Aorta (tissue), 5 donors: Measurements from ENCODE around the gene CALN1. TPM values are rescaled to one million over a fixed set of nuclear protein-coding genes. Genes with fewer than 3 reads are reported as not detected.
A peak's percentile ranks its signal among the peaks of the same experiment; 100 is the strongest.

Experiments
- ATAC-seq: fragments of 200-7000 bp; cut with Tn5 transposase; one replicate; pipeline ENCODE4 v1.9.1; 2022; ENCODE audit warnings: moderate library complexity; ENCODE audit not compliant: low FRiP score
- DNase-seq, 2 donors: peaks; one replicate each; pipeline ENCODE4 v3.0.0-alpha.2; 2020
- H3K27ac ChIP-seq, 2 donors: one replicate each; pipeline ENCODE4 v1.5.1; 2013; ENCODE audit warnings: low read length in 2 of 2, mild to moderate bottlenecking in 2 of 2, moderate library complexity in 2 of 2, control low read depth in 1 of 2, inconsistent platforms in 1 of 2, low read depth in 1 of 2
- H3K27me3 ChIP-seq, 2 donors: one replicate each; pipeline ENCODE4 v1.6.1; 2013; ENCODE audit warnings: control low read depth in 1 of 2, low read length in 1 of 2, mild to moderate bottlenecking in 1 of 2, moderate library complexity in 1 of 2; ENCODE audit not compliant: insufficient read depth in 2 of 2, control insufficient read depth in 1 of 2
- H3K36me3 ChIP-seq, 2 donors: one replicate each; pipeline ENCODE4 v1.6.1; 2013; ENCODE audit warnings: control low read depth in 1 of 2, low read length in 1 of 2, mild to moderate bottlenecking in 1 of 2; ENCODE audit not compliant: insufficient read depth in 2 of 2, control insufficient read depth in 1 of 2
- H3K4me1 ChIP-seq, 2 donors: one replicate each; pipeline ENCODE4 v1.6.1; 2013; ENCODE audit warnings: low read length in 2 of 2, control low read depth in 1 of 2, mild to moderate bottlenecking in 1 of 2, moderate library complexity in 1 of 2; ENCODE audit not compliant: insufficient read depth in 2 of 2, control insufficient read depth in 1 of 2
- H3K4me3 ChIP-seq, 2 donors: one replicate each; pipeline ENCODE4 v1.5.1; 2013; ENCODE audit warnings: low read length in 2 of 2, control low read depth in 1 of 2, mild to moderate bottlenecking in 1 of 2
- H3K9me3 ChIP-seq: one replicate; pipeline ENCODE4 v1.6.1; 2013; ENCODE audit warnings: mild to moderate bottlenecking, low read length; ENCODE audit not compliant: control insufficient read depth
- WGBS, 2 donors: extraction: QIAGEN DNeasy Blood & Tissue Kit; methylation state at CpG; one replicate each; pipeline ENCODE4 v1.1.7; 2013; 5-methylcytosine and 5-hydroxymethylcytosine counted together
- intact Hi-C, 2 donors: fragments of 100-400 bp; cut with DNase I; formaldehyde crosslinking; loops; one replicate each; pipeline versions ENCODE4 v1.14.2 to v1.15.0; 2022
- polyA plus RNA-seq, 2 donors: library from polyadenylated mRNA; stranded (reverse); fragments of 200-250 nt; gene quantifications; one replicate each; pipeline ENCODE4 v1.2.3, GENCODE V29; 2013
- total RNA-seq, 2 donors: library from RNA; stranded (reverse); fragmentation: NEBNext Ultra II Directional; extraction: Animal tissue kit (Norgen Biotek cat#: 25700); gene quantifications; one replicate each; pipeline ENCODE4 v1.2.1, GENCODE V29; 2021
- donor health status: healthy with polysubstance abuse.
- donor health status: Bipolar disorder and iron deficiency.
- donor health status: DM: no; HTN: no; CAD: no.
- donor health status: DM: no; HTN: no; CAD: no.
- donor health status: DM: yes; HTN: yes; CAD: no.

Gene CALN1
- total and polyA plus RNA-seq, 4 donors: 0.33 TPM; not detected in 3

- ATAC-seq (no peak), DNase-seq (no peak)
- no peaks in the 10 kb centered on the region for H3K27me3 ChIP-seq
- no peaks in the 10 kb centered on the region for H3K4me1 ChIP-seq
- H3K36me3 ChIP-seq: no peaks in the 10 kb centered on the region
- intact Hi-C loops: no loop called here
- H3K4me3 ChIP-seq: no peak overlapping the region
- H3K27ac ChIP-seq: no peak overlapping the region
- WGBS, 2 donors: 86 to 87% methylated on average over 11 of the region's 11 CpGs
- H3K9me3 ChIP-seq: peaks cover 4% of the 10 kb centered on the region
These were observed 3.4 kb upstream of the CALN1 start for GRCh38 chr7:72415586-72415985.

- H3K36me3 ChIP-seq: no peaks in the 10 kb centered on the region
These were observed 1.7 kb upstream of the CALN1 start for GRCh38 chr7:72413886-72414285.

GRCh38 chr7:72413290-72413689 lies 1.2 kb upstream of the CALN1 start:
- Histone ChIP-seq H3K27me3 (no peaks in the 10 kb centered on the region), H3K36me3 (no peaks in the 10 kb centered on the region), H3K4me1 (no peaks in the 10 kb centered on the region), H3K9me3 (no peaks in the 10 kb centered on the region), H3K4me3 (no peak overlapping the region), H3K27ac (no peak overlapping the region)
- ATAC-seq (no peak), DNase-seq (no peak)
- intact Hi-C loops: no loop called here
- 92 to 95% methylated on average over 6 of the region's 6 CpGs for WGBS, 2 donors

More at GRCh38 chr7:72413886-72414285, 1.7 kb upstream of the CALN1 start:
- intact Hi-C loops: no loop called here
- no peak overlapping the region for H3K4me3 ChIP-seq
- 88 to 93% methylated on average over 9 of the region's 9 CpGs for WGBS, 2 donors
- ATAC-seq (no peak), DNase-seq (no peak)
- no peak overlapping the region for H3K27ac ChIP-seq
- H3K27me3 ChIP-seq: no peaks in the 10 kb centered on the region
- no peaks in the 10 kb centered on the region for H3K4me1 ChIP-seq
- no peaks in the 10 kb centered on the region for H3K9me3 ChIP-seq

- H3K4me3 ChIP-seq: no peak overlapping the region
- intact Hi-C loops: no loop called here
- WGBS, 2 donors: 45 to 58% methylated on average over 4 of the region's 4 CpGs
- H3K27me3 ChIP-seq: no peaks in the 10 kb centered on the region
- no peaks in the 10 kb centered on the region for H3K36me3 ChIP-seq
- no peak overlapping the region for H3K27ac ChIP-seq
- DNase-seq: no peak
- ATAC-seq: no peak
- no peaks in the 10 kb centered on the region for H3K4me1 ChIP-seq
- H3K9me3 ChIP-seq: no peaks in the 10 kb centered on the region
These were observed 719 bp downstream of the CALN1 start for GRCh38 chr7:72411419-72411818.

GRCh38 chr7:72409638-72410015 lies 2.5 kb downstream of the CALN1 start:
- no peak for DNase-seq
- no peak for ATAC-seq
- Histone ChIP-seq H3K4me1 (no peaks in the 10 kb centered on the region), H3K36me3 (no peaks in the 10 kb centered on the region), H3K27me3 (no peaks in the 10 kb centered on the region), H3K4me3 (no peak overlapping the region), H3K27ac (no peak overlapping the region), H3K9me3 (no peaks in the 10 kb centered on the region)
- 43 to 48% methylated on average over 3 of the region's 3 CpGs for WGBS, 2 donors
- intact Hi-C loops: no loop called here

GRCh38 chr7:72408966-72409637 lies 3.0 kb downstream of the CALN1 start:
- Histone ChIP-seq H3K27ac (no peak overlapping the region), H3K4me1 (no peaks in the 10 kb centered on the region), H3K4me3 (no peak overlapping the region), H3K9me3 (no peaks in the 10 kb centered on the region), H3K36me3 (no peaks in the 10 kb centered on the region), H3K27me3 (no peaks in the 10 kb centered on the region)
- ATAC-seq (no peak), DNase-seq (no peak)
- intact Hi-C loops: no loop called here
- 93% methylated on average over 11 of the region's 11 CpGs for WGBS, 2 donors

GRCh38 chr7:72406820-72407403 lies 5.2 kb downstream of the CALN1 start:
- intact Hi-C loops: no loop called here
- H3K36me3 ChIP-seq: no peaks in the 10 kb centered on the region
- DNase-seq (no peak), ATAC-seq (no peak)
- H3K27ac ChIP-seq: no peak overlapping the region
- WGBS, 2 donors: 87 to 88% methylated on average over 4 of the region's 4 CpGs
- H3K4me3 ChIP-seq: no peak overlapping the region
- no peaks in the 10 kb centered on the region for H3K27me3 ChIP-seq
- no peaks in the 10 kb centered on the region for H3K4me1 ChIP-seq
- H3K9me3 ChIP-seq: no peaks in the 10 kb centered on the region

- Histone ChIP-seq H3K27me3 (no peaks in the 10 kb centered on the region), H3K9me3 (no peaks in the 10 kb centered on the region), H3K4me1 (no peaks in the 10 kb centered on the region), H3K4me3 (no peak overlapping the region), H3K27ac (no peak overlapping the region), H3K36me3 (no peaks in the 10 kb centered on the region)
- 90% methylated on average over 15 of the region's 15 CpGs for WGBS, 2 donors
- intact Hi-C loops: no loop called here
- ATAC-seq (no peak), DNase-seq (no peak)
These were observed 6.3 kb downstream of the CALN1 start for GRCh38 chr7:72405871-72406270.

- no peak for ATAC-seq
- intact Hi-C loops: no loop called here
- no peaks in the 10 kb centered on the region for H3K36me3 ChIP-seq
- WGBS, 2 donors: 79 to 80% methylated on average over 11 of the region's 11 CpGs
- H3K27ac ChIP-seq: no peak overlapping the region
- no peaks in the 10 kb centered on the region for H3K27me3 ChIP-seq
- no peaks in the 10 kb centered on the region for H3K9me3 ChIP-seq
- H3K4me1 ChIP-seq: no peaks in the 10 kb centered on the region
- peak in 1 of 2 donors; percentile 53 for DNase-seq
- H3K4me3 ChIP-seq: no peak overlapping the region
These were observed 6.7 kb downstream of the CALN1 start for GRCh38 chr7:72405418-72405817.
